ENCODE measurements around the gene HSPB7. TPM values are rescaled to one million over a fixed set of nuclear protein-coding genes. Genes with fewer than 3 reads are reported as not detected.

HSPB7 gene
- polyA plus RNA-seq, 3 donors: not detected

DNA sequence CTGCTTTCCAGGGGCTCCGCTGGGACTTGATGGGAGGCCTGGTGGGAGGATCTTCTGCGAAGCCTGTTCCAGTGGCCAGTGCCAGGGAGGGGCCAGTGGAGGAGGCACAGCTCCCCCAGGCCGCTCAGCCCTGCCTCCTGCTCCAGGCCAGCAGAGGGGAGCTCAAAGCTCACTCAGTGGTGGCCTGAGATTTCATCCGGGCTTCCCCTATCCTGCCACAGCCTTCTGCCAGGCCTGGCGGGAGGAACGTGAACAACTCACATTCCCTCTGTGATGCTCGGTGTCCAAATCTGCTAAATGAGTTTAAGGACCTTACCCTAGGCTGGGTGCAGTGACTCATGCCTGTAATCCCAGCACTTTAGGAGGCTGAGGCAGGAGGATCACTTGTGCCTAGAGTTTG is 29.0 kb upstream of the HSPB7 start:
- peaks cover 0 to 2% of the 10 kb centered on the region in 2 donors for H3K27me3 ChIP-seq (ENCODE audit: control insufficient read depth in 2 of 2, insufficient read depth in 2 of 2, low read length in 2 of 2)
- no peak overlapping the region for H3K4me3 Mint-ChIP-seq
- H3K9me3 Mint-ChIP-seq: peaks cover 0 to 3% (median 0%) of the 10 kb centered on the region in 7 donors
- intact Hi-C loops (cut with micrococcal nuclease): no loop called here
- peaks cover 5 to 25% (median 7%) of the 10 kb centered on the region in 3 donors for H3K27me3 Mint-ChIP-seq (ENCODE audit: low read depth in 3 of 3)
- H3K36me3 ChIP-seq (replicated peaks in 1 of 2; ENCODE audit: control insufficient read depth in 1 of 2, insufficient read depth in 2 of 2, low read length in 2 of 2): no peaks in the 10 kb centered on the region
- H3K79me2 ChIP-seq (ENCODE audit: insufficient read depth, low read length): no peaks in the 10 kb centered on the region
- H3K4me1 Mint-ChIP-seq: peaks cover 4% of the 10 kb centered on the region
- H3K4me2 ChIP-seq (replicated peaks; ENCODE audit: extremely low read depth, low read length, poor library complexity, severe bottlenecking): no peak overlapping the region
- peaks cover 4 to 8% of the 10 kb centered on the region in 2 donors for H3K4me1 ChIP-seq (ENCODE audit: control insufficient read depth in 1 of 2, insufficient read depth in 2 of 2, low read length in 2 of 2)
- no peak overlapping the region for H3K27ac Mint-ChIP-seq
- WGBS (ENCODE audit: insufficient coverage): 74% methylated on average over 7 of the region's 7 CpGs
- TF ChIP-seq, protein P1, sequence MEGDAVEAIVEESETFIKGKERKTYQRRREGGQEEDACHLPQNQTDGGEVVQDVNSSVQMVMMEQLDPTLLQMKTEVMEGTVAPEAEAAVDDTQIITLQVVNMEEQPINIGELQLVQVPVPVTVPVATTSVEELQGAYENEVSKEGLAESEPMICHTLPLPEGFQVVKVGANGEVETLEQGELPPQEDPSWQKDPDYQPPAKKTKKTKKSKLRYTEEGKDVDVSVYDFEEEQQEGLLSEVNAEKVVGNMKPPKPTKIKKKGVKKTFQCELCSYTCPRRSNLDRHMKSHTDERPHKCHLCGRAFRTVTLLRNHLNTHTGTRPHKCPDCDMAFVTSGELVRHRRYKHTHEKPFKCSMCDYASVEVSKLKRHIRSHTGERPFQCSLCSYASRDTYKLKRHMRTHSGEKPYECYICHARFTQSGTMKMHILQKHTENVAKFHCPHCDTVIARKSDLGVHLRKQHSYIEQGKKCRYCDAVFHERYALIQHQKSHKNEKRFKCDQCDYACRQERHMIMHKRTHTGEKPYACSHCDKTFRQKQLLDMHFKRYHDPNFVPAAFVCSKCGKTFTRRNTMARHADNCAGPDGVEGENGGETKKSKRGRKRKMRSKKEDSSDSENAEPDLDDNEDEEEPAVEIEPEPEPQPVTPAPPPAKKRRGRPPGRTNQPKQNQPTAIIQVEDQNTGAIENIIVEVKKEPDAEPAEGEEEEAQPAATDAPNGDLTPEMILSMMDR (IDR thresholded peaks at IDR 0.05): no peak
- no peak overlapping the region for H2AFZ ChIP-seq (ENCODE audit: insufficient read depth, low read depth, low read length, poor library complexity, severe bottlenecking)
- H3K4me3 ChIP-seq (replicated peaks in 1 of 3; ENCODE audit: low read depth in 2 of 3, low read length in 3 of 3): no peak overlapping the region
- DNase-seq: no peak
- no peaks in the 10 kb centered on the region for H3K9me3 ChIP-seq (replicated peaks in 1 of 2; ENCODE audit: control insufficient read depth in 1 of 2, insufficient read depth in 1 of 2, low read length in 2 of 2)
- H3K9ac ChIP-seq (ENCODE audit: insufficient read depth, low read length, poor library complexity, severe bottlenecking): no peak overlapping the region
- H3K27ac ChIP-seq (ENCODE audit: low read depth in 1 of 2, low read length in 2 of 2): no peak overlapping the region
- H4K20me1 ChIP-seq (ENCODE audit: insufficient read depth, low read length): no peaks in the 10 kb centered on the region
- H3K36me3 Mint-ChIP-seq: no peaks in the 10 kb centered on the region

DNA sequence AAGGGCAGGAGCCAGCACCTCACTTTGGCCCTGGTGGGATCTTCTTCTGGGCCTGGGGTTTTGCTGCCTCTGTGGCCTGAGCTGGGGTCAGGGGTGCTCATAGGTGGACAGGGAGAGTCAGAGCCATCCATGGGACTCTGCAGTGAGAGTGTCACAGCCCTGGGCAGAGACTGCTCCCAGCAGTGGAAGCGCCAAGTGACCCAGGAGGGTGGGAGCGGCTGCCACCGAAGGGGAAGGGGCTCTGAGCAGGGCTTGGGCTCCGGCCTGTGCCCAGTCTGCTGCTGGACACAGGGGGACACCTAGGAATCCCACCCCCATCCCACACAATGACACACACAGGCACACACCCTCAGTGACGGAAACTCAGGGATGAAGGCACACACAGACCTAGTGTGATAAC is 26.1 kb upstream of the HSPB7 start:
- Histone ChIP-seq H2AFZ (ENCODE audit: insufficient read depth, low read depth, low read length, poor library complexity, severe bottlenecking) (no peak overlapping the region), H3K9ac (ENCODE audit: insufficient read depth, low read length, poor library complexity, severe bottlenecking) (no peak overlapping the region), H3K79me2 (ENCODE audit: insufficient read depth, low read length) (no peaks in the 10 kb centered on the region), H3K36me3 (replicated peaks in 1 of 2; ENCODE audit: control insufficient read depth in 1 of 2, insufficient read depth in 2 of 2, low read length in 2 of 2) (no peaks in the 10 kb centered on the region), H3K4me3 (replicated peaks in 1 of 3; ENCODE audit: low read depth in 2 of 3, low read length in 3 of 3) (no peak overlapping the region), H3K4me2 (replicated peaks; ENCODE audit: extremely low read depth, low read length, poor library complexity, severe bottlenecking) (no peak overlapping the region), H3K27ac (ENCODE audit: low read depth in 1 of 2, low read length in 2 of 2) (no peak overlapping the region), H3K27me3 (ENCODE audit: control insufficient read depth in 2 of 2, insufficient read depth in 2 of 2, low read length in 2 of 2) (peaks cover 0 to 2% of the 10 kb centered on the region in 2 donors), H4K20me1 (ENCODE audit: insufficient read depth, low read length) (no peaks in the 10 kb centered on the region), H3K4me1 (ENCODE audit: control insufficient read depth in 1 of 2, insufficient read depth in 2 of 2, low read length in 2 of 2) (peaks cover 4 to 7% of the 10 kb centered on the region in 2 donors), H3K9me3 (replicated peaks in 1 of 2; ENCODE audit: control insufficient read depth in 1 of 2, insufficient read depth in 1 of 2, low read length in 2 of 2) (no peaks in the 10 kb centered on the region)
- Mint-ChIP-seq H3K36me3 (no peaks in the 10 kb centered on the region), H3K9me3 (peaks cover 0 to 1% (median 0%) of the 10 kb centered on the region in 7 donors), H3K27ac (no peak overlapping the region), H3K4me1 (peaks cover 4% of the 10 kb centered on the region), H3K27me3 (ENCODE audit: low read depth in 3 of 3) (peaks cover 4 to 18% (median 7%) of the 10 kb centered on the region in 3 donors), H3K4me3 (no peak overlapping the region)
- intact Hi-C loops (cut with micrococcal nuclease): no loop called here
- WGBS (ENCODE audit: insufficient coverage): 100% methylated on average over 4 of the region's 5 CpGs
- TF ChIP-seq, protein P1 (IDR thresholded peaks at IDR 0.05): no peak
- DNase-seq: no peak
